Measurements from ENCODE around the gene CD200R1.
A peak's percentile ranks its signal among the peaks of the same experiment; 100 is the strongest.

The CD200R1 gene

GRCh38 chr3:112963683-112964082 is 11.2 kb downstream of the CD200R1 start:
- H3K36me3 ChIP-seq (ENCODE audit: control insufficient read depth in 2 of 2, insufficient read depth in 1 of 2, low read length in 2 of 2) = no peaks in the 10 kb centered on the region
- CTCF ChIA-PET = no interaction called here
- TF ChIP-seq ZNF112 (tag by site-specific recombination; IDR thresholded peaks at IDR 0.05) = no peak
- TF ChIP-seq ZNF585B (tag by site-specific recombination; IDR thresholded peaks at IDR 0.05) = peak; percentile 88
- no peaks in the 10 kb centered on the region for H3K9me3 ChIP-seq (ENCODE audit: control insufficient read depth, insufficient read depth, low read depth, low read length)
- H3K27ac ChIP-seq (ENCODE audit: extremely low read depth, low read depth, low read length) = no peak overlapping the region
- no peaks in the 10 kb centered on the region for H3K4me1 ChIP-seq (ENCODE audit: control insufficient read depth, insufficient read depth, low read length)
- POLR2A ChIA-PET = no interaction called here
- H3K4me3 ChIP-seq (ENCODE audit: low read depth, low read length) = no peak overlapping the region

- no peak overlapping the region for H3K27ac ChIP-seq (ENCODE audit: extremely low read depth, low read depth, low read length)
- H3K4me1 ChIP-seq (ENCODE audit: control insufficient read depth, insufficient read depth, low read length) = no peaks in the 10 kb centered on the region
- no peaks in the 10 kb centered on the region for H3K9me3 ChIP-seq (ENCODE audit: control insufficient read depth, insufficient read depth, low read depth, low read length)
- H3K4me3 ChIP-seq (ENCODE audit: low read depth, low read length) = no peak overlapping the region
- TF ChIP-seq ZNF600 (tag by site-specific recombination; IDR thresholded peaks at IDR 0.05) = no peak
- no peak for TF ChIP-seq ZBTB21 (tag by site-specific recombination; IDR thresholded peaks at IDR 0.05)
- TF ChIP-seq HOXC10 (CRISPR knock-in tag; IDR thresholded peaks at IDR 0.05) = no peak
- no peak for TF ChIP-seq SETDB1 (IDR thresholded peaks at IDR 0.05; ENCODE audit: insufficient read length, low read length)
- no peak for TF ChIP-seq ZEB2 (tag by site-specific recombination; IDR thresholded peaks at IDR 0.05)
- no peak for TF ChIP-seq MEIS1 (CRISPR knock-in tag; IDR thresholded peaks at IDR 0.05; ENCODE audit: borderline replicate concordance)
- H3K36me3 ChIP-seq (ENCODE audit: control insufficient read depth in 2 of 2, insufficient read depth in 1 of 2, low read length in 2 of 2) = no peaks in the 10 kb centered on the region
- ChIA-PET POLR2A (no interaction called here), CTCF (no interaction called here)
Measured at GRCh38 chr3:112958811-112959560, 15.9 kb downstream of the CD200R1 start.

GRCh38 chr3:112956351-112956750 is 18.6 kb downstream of the CD200R1 start:
- no peak overlapping the region for H3K4me3 ChIP-seq (ENCODE audit: low read depth, low read length)
- no peaks in the 10 kb centered on the region for H3K4me1 ChIP-seq (ENCODE audit: control insufficient read depth, insufficient read depth, low read length)
- no peak overlapping the region for H3K27ac ChIP-seq (ENCODE audit: extremely low read depth, low read depth, low read length)
- ChIA-PET POLR2A (no interaction called here), CTCF (no interaction called here)
- H3K36me3 ChIP-seq (ENCODE audit: control insufficient read depth in 2 of 2, insufficient read depth in 1 of 2, low read length in 2 of 2) = no peaks in the 10 kb centered on the region
- no peaks in the 10 kb centered on the region for H3K9me3 ChIP-seq (ENCODE audit: control insufficient read depth, insufficient read depth, low read depth, low read length)
- TF ChIP-seq ZNF639 (tag by site-specific recombination; IDR thresholded peaks at IDR 0.05) (no peak), KLF9 (tag by site-specific recombination; IDR thresholded peaks at IDR 0.05; ENCODE audit: low read depth) (no peak), ZNF292 (tag by site-specific recombination; IDR thresholded peaks at IDR 0.05; ENCODE audit: borderline replicate concordance, low read depth) (no peak), ZNF354C (tag by site-specific recombination; IDR thresholded peaks at IDR 0.05; ENCODE audit: borderline replicate concordance, low read depth) (no peak), ZNF423 (tag by site-specific recombination; IDR thresholded peaks at IDR 0.05) (no peak), GLI4 (tag by site-specific recombination; IDR thresholded peaks at IDR 0.05) (no peak), ZNF148 (tag by site-specific recombination; IDR thresholded peaks at IDR 0.05; ENCODE audit: borderline replicate concordance) (no peak), TSHZ1 (tag by site-specific recombination; IDR thresholded peaks at IDR 0.05; ENCODE audit: borderline replicate concordance) (no peak), ZNF132 (tag by site-specific recombination; IDR thresholded peaks at IDR 0.05; ENCODE audit: borderline replicate concordance) (no peak), GFI1B (tag by site-specific recombination; IDR thresholded peaks at IDR 0.05) (no peak), IKZF3 (tag by site-specific recombination; IDR thresholded peaks at IDR 0.05) (no peak), ZNF19 (tag by site-specific recombination; IDR thresholded peaks at IDR 0.05; ENCODE audit: low read depth) (no peak), ZNF2 (tag by site-specific recombination; IDR thresholded peaks at IDR 0.05) (no peak)
